H1 (cell line): ENCODE data around the gene ENTPD5. TPM values are rescaled to one million over a fixed set of nuclear protein-coding genes. Genes with fewer than 3 reads are reported as not detected.

Source experiments
- CHD7 ChIP-seq: fragments of 300-600 bp; sonication (generic); IDR thresholded peaks from 2 replicates; pipeline ENCODE4 v1.7.1; 2012; ENCODE audit warnings: low read length, moderate library complexity, mild to moderate bottlenecking, inconsistent platforms; ENCODE audit not compliant: insufficient replicate concordance
- HDAC6 ChIP-seq: IDR thresholded peaks from one replicate; pipeline ENCODE4 v1.7.1; 2012; ENCODE audit warnings: low read depth, mild to moderate bottlenecking, inconsistent platforms, low read length, moderate library complexity
- JUN ChIP-seq: IDR thresholded peaks from 2 replicates; pipeline ENCODE4 v1.6.1; 2011; ENCODE audit warnings: low read depth, mild to moderate bottlenecking, improper control_type of control experiment, low read length
- SIX5 ChIP-seq: IDR thresholded peaks from 2 replicates; pipeline ENCODE4 v1.6.1; 2011; ENCODE audit warnings: mild to moderate bottlenecking, low read depth, low read length
- TAF1 ChIP-seq: IDR thresholded peaks from 2 replicates; pipeline ENCODE4 v1.6.1; 2011; ENCODE audit warnings: mild to moderate bottlenecking, low read depth, low read length
- TBP ChIP-seq: IDR thresholded peaks from 2 replicates; pipeline ENCODE4 v1.6.1; 2011; ENCODE audit warnings: low read depth, low read length, improper control_type of control experiment
- polyA plus RNA-seq, 7 experiments: library from polyadenylated mRNA; depleted of rRNA in 3 of 7; stranded (reverse) in 5 of 7; unstranded in 2 of 7; fragments of >200 nt in 5 of 7; fragments of 200-250 nt in 2 of 7; gene quantifications; 1 replicate in 5 of 7; 2 replicates in 1 of 7; 4 replicates in 1 of 7; pipeline versions ENCODE4 v1.2.1 to v1.2.3, GENCODE V29; 2011 to 2013; ENCODE audit warnings: missing spikeins in 2 of 7, mixed read lengths in 2 of 7
- total RNA-seq: library from RNA; stranded (reverse); fragmentation: NEBNext Ultra II Directional; extraction: Animal tissue kit (Norgen Biotek cat#: 25700); gene quantifications from 2 replicates; pipeline ENCODE4 v1.2.1, GENCODE V29; 2021

Gene ENTPD5
- total and polyA plus RNA-seq, 2 of the 8 experiments (the other 6 are each of a cell fraction or from before 2014, with no cell fraction given): 5.0 to 6.5 TPM

GRCh38 chr14:73955674-73956073 lies 63.4 kb downstream of the ENTPD5 start (continued):
- no peak for TF ChIP-seq CHD7
- no peak for TF ChIP-seq HDAC6
- no peak for TF ChIP-seq TAF1
- TF ChIP-seq TBP: no peak
- TF ChIP-seq SIX5: no peak
- TF ChIP-seq JUN: no peak
- TF ChIP-seq, all 59 proteins: peak for 0
